Measurements from ENCODE around the gene RALGAPB. TPM values are rescaled to one million over a fixed set of nuclear protein-coding genes. Genes with fewer than 3 reads are reported as not detected.

The RALGAPB gene
- total RNA-seq, 4 donors from 2014 or later, result 22.7 to 67.0 (median 56.7) TPM

DNA sequence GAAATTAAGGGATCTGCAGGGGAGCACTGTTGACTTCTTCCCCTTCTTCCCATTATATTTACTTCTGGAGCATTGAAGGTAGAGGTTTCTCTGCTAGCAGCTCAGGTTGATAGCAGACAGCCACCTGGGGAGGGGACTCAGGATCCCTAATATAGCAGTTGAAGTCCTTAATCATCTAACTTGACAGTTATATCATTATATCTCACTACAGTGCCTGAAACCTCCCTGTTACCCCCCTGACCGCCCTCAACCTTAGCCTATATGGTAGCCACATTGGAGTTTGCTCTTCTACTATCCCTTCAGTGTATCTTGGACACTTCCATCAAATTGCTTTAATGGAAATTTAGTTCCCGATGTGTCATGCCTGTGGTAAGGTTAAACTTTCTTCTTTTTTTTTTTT, 7.0 kb downstream of the RALGAPB start:
- H3K4me3 ChIP-seq, result no peak overlapping the region
- WGBS, 2 donors (ENCODE audit: low coverage in 1 of 2), result 92 to 100% methylated on average over 2 of the region's 2 CpGs
- H3K27me3 ChIP-seq, result no peaks in the 10 kb centered on the region
- H3K27ac ChIP-seq, result no peak overlapping the region
- in situ Hi-C loops (cut with MboI; ENCODE audit: low pct_ligation_motif_present in 1 of 4, low pct_unique_long_range_greater_than_20kb in 1 of 4, low sequenced_read_pairs in 3 of 4), result no loop called here
- TF ChIP-seq, protein P1, sequence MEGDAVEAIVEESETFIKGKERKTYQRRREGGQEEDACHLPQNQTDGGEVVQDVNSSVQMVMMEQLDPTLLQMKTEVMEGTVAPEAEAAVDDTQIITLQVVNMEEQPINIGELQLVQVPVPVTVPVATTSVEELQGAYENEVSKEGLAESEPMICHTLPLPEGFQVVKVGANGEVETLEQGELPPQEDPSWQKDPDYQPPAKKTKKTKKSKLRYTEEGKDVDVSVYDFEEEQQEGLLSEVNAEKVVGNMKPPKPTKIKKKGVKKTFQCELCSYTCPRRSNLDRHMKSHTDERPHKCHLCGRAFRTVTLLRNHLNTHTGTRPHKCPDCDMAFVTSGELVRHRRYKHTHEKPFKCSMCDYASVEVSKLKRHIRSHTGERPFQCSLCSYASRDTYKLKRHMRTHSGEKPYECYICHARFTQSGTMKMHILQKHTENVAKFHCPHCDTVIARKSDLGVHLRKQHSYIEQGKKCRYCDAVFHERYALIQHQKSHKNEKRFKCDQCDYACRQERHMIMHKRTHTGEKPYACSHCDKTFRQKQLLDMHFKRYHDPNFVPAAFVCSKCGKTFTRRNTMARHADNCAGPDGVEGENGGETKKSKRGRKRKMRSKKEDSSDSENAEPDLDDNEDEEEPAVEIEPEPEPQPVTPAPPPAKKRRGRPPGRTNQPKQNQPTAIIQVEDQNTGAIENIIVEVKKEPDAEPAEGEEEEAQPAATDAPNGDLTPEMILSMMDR (IDR thresholded peaks at IDR 0.05), result no peak
- no peak for TF ChIP-seq POLR2A (IDR thresholded peaks at IDR 0.05)
- no peak for TF ChIP-seq POLR2AphosphoS5 (IDR thresholded peaks at IDR 0.05)
- no peak for TF ChIP-seq EP300 (IDR thresholded peaks at IDR 0.05; ENCODE audit: low read depth)
- no peak for DNase-seq
- H3K9me3 ChIP-seq, result no peaks in the 10 kb centered on the region
- peaks cover 0 to 6% (median 2%) of the 10 kb centered on the region in 4 donors for H3K4me1 ChIP-seq
- peaks cover 0 to 4% (median 0%) of the 10 kb centered on the region in 4 donors for H3K36me3 ChIP-seq
- intact Hi-C loops (cut with DNase I; ENCODE audit: low total_unique reads), result no loop called here

DNA sequence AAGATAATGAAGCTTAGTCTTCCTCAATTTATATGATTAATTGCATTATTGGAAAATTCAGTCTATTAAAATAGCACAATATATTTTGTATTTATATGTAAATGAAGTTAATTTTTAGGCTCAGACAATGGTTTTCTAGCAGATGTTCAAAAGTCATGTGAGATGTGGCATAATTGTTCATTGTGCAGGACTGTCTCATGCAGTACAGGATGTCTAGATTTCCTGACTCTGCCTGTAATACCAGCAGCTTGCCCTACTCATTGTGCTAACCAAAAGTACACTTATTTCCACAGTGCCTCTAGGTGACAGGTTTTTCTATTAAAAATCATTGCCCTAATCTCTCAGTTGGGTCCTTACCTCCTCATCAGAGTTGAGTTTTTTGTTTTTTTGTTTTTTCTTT, 12.4 kb downstream of the RALGAPB start:
- intact Hi-C loops (cut with DNase I; ENCODE audit: low total_unique reads), result no loop called here
- in situ Hi-C loops (cut with MboI; ENCODE audit: low pct_ligation_motif_present in 1 of 4, low pct_unique_long_range_greater_than_20kb in 1 of 4, low sequenced_read_pairs in 3 of 4), result no loop called here
- Histone ChIP-seq H3K27me3 (no peaks in the 10 kb centered on the region), H3K4me1 (no peaks in the 10 kb centered on the region), H3K9me3 (no peaks in the 10 kb centered on the region), H3K36me3 (peaks cover 0 to 22% (median 8%) of the 10 kb centered on the region in 4 donors), H3K4me3 (no peak overlapping the region), H3K27ac (no peak overlapping the region)
- TF ChIP-seq POLR2A (IDR thresholded peaks at IDR 0.05) (no peak), EP300 (IDR thresholded peaks at IDR 0.05; ENCODE audit: low read depth) (no peak), POLR2AphosphoS5 (IDR thresholded peaks at IDR 0.05) (no peak)
- TF ChIP-seq, protein P1 (IDR thresholded peaks at IDR 0.05), result no peak
- DNase-seq, result no peak

DNA sequence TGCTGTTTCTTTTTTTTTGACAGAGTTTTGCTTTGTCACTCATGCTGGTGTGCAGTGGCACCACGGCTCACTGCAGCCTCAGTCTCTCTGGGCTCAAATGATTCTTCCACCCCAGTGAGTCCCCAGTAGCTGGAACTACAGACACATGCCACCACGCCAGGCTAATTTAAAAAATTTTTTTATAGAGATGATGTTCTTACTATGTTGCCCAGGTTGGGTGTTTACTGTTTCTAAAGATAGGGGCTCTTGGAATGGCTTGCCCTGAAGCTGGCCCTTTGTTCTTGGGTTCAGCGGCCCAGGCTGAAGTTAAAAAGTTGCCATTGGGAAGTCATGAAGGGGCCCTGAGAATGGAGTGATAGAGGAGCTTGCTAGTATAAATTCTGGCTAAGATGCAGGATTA, 16.5 kb downstream of the RALGAPB start:
- H3K27ac ChIP-seq, result no peak overlapping the region
- intact Hi-C loops (cut with DNase I; ENCODE audit: low total_unique reads), result no loop called here
- no peak overlapping the region for H3K4me3 ChIP-seq
- no peaks in the 10 kb centered on the region for H3K4me1 ChIP-seq
- no peaks in the 10 kb centered on the region for H3K27me3 ChIP-seq
- no peaks in the 10 kb centered on the region for H3K9me3 ChIP-seq
- no peak for TF ChIP-seq EP300 (IDR thresholded peaks at IDR 0.05; ENCODE audit: low read depth)
- TF ChIP-seq, protein P1 (IDR thresholded peaks at IDR 0.05), result no peak
- TF ChIP-seq POLR2AphosphoS5 (IDR thresholded peaks at IDR 0.05), result no peak
- TF ChIP-seq POLR2A (IDR thresholded peaks at IDR 0.05), result no peak
- WGBS, 2 donors (ENCODE audit: low coverage in 1 of 2), result 94 to 100% methylated on average over 2 to 3 of the region's 3 CpGs
- in situ Hi-C loops (cut with MboI; ENCODE audit: low pct_ligation_motif_present in 1 of 4, low pct_unique_long_range_greater_than_20kb in 1 of 4, low sequenced_read_pairs in 3 of 4), result no loop called here
- no peak for DNase-seq
- peaks cover 0 to 58% (median 14%) of the 10 kb centered on the region in 4 donors for H3K36me3 ChIP-seq

DNA sequence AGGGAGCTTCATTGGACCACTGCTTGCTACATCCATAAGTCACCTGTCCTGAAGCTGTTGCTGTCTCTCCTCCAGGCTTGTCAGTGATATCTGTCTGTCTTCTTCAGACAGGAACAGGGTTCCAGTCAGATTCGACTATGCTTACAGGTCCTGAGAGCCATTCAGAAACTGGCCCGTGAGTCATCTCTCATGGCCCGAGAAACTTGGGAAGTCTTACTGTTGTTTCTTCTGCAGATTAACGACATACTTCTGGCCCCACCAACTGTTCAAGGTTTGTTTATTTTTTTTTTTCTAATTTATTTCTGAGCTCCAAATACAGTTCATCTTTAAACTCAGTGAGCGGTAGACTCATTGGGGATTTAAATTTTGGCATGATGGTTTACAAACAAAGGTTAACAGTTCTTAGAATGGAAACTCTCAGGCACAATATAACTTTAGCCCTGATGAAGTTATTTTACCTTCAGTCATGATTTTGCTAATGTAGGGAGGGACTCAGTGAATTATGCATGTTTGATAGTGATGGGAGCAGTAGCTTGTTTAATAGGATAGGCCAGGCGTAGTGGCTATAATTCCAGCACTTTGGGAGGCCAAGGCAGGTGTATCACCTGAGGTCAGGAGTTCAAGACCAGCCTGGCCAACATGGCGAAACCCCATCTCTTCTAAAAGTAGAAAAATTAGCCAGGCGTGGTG, 24.7 kb downstream of the RALGAPB start:
- Histone ChIP-seq H3K36me3 (peaks cover 0 to 65% (median 14%) of the 10 kb centered on the region in 4 donors), H3K27me3 (no peaks in the 10 kb centered on the region), H3K27ac (no peak overlapping the region), H3K4me3 (no peak overlapping the region), H3K4me1 (no peaks in the 10 kb centered on the region), H3K9me3 (no peaks in the 10 kb centered on the region)
- no peak for TF ChIP-seq POLR2A (IDR thresholded peaks at IDR 0.05)
- TF ChIP-seq, protein P1 (IDR thresholded peaks at IDR 0.05), result no peak
- no peak for TF ChIP-seq EP300 (IDR thresholded peaks at IDR 0.05; ENCODE audit: low read depth)
- no peak for TF ChIP-seq POLR2AphosphoS5 (IDR thresholded peaks at IDR 0.05)
- in situ Hi-C loops (cut with MboI; ENCODE audit: low pct_ligation_motif_present in 1 of 4, low pct_unique_long_range_greater_than_20kb in 1 of 4, low sequenced_read_pairs in 3 of 4), result no loop called here
- no peak for DNase-seq
- intact Hi-C loops (cut with DNase I; ENCODE audit: low total_unique reads), result no loop called here
- WGBS, 2 donors (ENCODE audit: low coverage in 1 of 2), result 85 to 89% methylated on average over 5 to 8 of the region's 8 CpGs
